GM19025 (cell line): ENCODE data around the gene MCF2L2.
"Not testable (repeated sequence)": the region's sequence is repeated elsewhere in the genome, so short reads cannot be mapped to it uniquely, and the experiment has no call there.

ENCODE experiments used
- ATAC-seq: cut with Tn5 transposase; IDR thresholded peaks from one replicate; pipeline ENCODE4 v1.9.1; 2021; ENCODE audit warnings: mild to moderate bottlenecking, low read depth, moderate library complexity; ENCODE audit not compliant: unreplicated experiment

Gene MCF2L2

DNA sequence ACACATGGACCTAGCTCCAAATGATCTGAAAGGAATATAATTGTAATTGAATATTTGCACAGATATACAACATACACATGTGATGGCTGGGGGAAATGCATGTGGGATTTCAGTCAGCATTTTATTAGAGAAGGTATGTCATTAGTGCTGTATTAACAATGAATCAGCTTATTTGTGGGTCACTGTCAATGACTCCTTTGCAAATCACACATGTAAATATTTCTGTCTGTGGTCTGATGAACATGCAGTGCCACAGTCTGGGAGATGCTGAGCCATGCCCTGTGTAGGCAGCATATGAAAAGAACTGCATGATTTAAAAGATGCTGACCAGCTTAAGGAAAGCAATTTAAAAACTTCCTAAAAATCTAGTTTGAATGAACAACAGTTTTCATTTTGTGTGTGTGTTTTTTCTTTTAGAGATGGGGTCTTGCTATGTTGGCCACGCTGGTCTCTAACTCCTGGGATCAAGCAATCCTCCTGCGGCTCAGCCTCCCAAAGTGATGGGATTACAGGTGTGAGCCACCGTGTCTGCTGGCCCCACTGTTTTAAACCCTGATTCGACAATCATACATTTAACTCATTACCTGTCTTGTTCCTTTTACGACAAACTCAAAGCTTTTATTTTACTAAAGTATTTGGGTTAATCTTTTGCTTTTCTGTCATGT is 176.2 kb downstream of the MCF2L2 start:
- ATAC-seq, result no peak

DNA sequence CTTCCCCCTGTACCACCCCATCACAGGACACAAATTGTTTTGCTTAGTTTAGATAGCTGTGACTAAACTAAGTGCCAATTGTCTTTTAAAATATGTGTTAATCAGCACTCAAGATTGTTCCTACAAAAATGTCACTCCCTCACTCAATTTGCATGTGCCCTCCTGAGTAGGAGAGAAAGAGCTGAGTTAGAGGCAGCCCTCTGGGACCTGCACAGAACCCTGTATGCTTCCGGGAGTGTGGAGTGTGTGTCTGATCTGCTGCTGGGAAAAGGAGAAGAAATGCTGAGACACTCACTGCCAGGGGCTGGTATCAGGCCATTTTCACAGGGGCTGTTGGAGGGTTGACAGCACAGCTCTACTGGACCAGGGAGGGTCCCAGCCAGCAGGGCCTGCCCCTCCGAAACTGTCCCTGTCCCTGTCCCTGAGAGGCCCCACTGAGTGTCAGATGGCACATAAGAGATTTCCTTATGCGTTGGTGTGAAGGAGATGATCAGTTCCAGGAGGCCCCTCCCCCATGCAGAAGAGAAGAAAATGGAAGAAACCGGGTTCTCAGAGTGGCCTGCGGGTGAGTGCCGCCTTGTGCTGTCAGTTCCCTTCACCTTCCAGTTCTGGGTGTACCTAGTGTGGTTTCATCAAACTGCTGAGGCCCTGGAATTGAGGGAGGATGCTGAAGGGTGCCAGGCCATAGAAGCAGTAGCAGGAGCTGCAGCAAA is 179.3 kb downstream of the MCF2L2 start:
- no peak for ATAC-seq

DNA sequence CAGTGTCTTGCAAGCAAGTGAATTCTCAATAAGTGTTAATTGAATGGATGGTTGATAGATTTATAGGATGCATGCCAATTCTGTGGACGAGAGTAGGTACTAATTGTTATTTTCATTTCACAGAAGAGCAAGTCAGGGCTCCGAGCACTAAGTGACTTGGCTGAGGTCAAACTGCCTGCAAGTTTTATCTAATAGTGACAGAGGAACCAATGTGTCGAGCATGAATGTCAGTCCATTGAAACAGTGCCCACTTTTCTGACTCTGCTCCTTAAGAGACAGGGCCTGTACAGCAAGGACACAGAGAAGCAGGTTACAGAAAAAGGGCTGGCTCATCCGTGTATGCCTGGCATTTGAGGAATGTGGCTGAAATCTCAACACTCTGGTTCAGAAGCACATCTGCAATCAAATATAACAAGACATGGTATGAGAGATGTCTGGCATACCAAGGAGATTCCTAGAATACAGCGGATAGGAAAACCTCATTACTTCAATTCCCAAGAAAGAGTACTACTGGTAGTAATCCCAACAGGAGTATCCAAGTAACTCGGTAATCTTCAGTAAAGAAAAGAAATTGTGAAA is 181.3 kb downstream of the MCF2L2 start:
- ATAC-seq, result no peak

DNA sequence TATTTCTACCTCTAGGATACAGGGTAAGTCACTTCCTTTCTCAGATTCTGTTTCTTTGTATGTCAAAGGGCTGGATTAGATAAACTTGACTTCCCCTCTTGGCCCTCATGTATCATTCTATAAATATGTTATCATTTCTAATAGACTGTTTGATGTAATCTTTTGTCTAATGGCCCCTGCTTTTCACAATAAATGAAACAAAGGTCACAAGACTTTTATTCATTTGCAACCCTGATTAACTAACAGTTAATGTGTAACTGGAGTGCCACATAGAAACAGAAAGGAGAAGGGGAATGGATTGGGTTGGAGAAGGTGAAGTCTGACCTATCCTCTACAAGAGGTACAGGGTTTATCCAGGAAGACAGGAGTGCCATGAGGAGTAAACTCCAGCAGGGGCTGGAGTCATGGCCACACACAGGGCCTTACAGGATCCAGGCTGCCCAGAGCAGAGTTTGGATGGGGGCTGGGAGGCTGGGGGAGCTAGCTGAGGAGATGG is 183.4 kb downstream of the MCF2L2 start:
- no peak for ATAC-seq

DNA sequence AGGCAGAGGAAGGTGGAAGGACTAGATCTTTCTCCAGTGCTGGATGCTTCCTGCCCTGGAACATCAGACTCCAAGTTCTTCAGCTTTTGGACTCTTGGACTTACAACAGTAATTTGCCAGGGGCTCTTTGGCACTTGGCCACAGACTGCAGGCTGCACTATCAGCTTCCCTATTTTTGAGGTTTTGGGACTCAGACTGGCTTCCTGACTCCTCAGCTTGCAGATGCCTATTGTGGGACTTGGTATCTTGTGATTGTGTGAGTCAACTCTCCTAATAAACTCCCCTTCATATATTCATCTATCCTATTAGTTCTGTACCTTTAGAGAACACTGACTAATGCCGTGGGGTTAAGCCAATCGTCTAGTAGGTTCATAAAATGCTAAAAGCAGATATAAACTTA is 184.2 kb downstream of the MCF2L2 start:
- ATAC-seq, result no peak

DNA sequence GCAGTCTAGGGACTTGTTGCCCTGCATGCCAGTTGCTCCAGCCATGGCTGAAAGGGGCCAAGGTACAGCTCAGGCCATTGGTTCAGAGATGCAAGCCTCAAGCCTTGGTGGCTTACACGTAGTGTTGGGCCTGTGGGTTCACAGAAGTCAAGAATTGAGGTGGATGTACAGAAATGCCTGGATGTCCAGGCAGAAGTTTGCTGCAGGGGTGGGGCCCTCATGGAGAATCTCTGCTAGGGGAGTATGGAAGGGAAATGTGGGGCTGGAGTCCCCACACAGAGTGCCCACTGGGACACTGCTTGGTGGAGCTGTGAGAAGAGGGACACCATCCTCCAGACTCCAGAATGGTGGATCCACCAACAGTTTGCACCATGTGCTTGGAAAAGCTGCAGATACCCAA is 186.0 kb downstream of the MCF2L2 start:
- ATAC-seq, result no peak

DNA sequence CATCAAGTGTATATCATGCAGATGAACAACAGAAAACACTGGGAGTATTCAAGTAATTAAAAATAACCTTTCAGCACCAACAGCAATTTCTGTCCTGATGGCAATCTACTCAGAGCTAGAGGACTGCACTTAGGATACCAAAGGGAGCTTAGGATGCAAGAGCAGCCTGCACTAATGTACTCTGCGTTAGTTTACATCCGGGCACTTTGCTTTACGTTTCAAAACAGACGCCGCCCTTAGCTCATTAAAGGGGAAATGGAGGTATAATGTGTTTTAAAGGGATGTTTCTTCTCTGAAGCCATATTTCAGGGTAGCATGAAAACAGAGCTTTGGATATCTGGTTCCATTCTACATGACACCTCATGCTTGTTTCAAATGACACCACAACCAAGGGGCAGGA is 189.4 kb downstream of the MCF2L2 start:
- ATAC-seq, result no peak

DNA sequence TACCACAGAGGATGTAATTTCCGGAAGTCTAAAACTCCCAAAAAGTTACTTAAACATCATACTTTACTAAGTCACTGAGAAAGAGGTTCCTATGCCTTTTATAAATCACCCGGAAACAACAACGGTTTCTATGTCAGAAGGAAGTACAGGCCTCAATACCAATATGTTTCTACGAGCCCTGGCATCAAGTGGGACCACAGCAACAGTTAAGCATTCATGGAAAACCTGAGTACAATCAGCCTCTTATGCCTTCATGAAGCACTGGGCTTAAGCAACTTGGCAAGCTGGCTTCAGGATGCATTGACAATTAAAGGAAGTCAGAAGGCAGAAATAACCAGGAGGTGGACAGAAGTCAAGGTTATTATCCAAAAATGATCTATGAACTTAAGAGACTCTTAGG is 194.5 kb downstream of the MCF2L2 start:
- no peak for ATAC-seq

DNA sequence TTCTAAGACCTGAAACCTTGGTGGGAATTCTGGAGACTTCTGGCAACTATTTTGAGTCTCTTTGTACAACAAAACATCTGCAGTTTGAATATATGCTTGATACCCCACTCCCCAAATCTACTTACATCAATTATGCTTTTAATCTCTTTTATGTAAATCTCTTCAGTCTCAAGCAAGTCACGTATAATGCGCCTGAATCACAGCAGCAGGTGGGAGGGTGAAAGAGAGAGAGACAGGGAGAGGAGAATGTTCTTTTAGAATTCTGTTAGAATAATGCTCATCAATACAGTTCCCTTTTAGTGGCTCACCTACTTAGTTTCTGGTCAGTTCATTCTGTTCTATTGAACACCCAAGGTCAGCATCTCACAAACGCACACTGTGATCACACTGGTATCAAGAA is 197.6 kb downstream of the MCF2L2 start:
- no peak for ATAC-seq

DNA sequence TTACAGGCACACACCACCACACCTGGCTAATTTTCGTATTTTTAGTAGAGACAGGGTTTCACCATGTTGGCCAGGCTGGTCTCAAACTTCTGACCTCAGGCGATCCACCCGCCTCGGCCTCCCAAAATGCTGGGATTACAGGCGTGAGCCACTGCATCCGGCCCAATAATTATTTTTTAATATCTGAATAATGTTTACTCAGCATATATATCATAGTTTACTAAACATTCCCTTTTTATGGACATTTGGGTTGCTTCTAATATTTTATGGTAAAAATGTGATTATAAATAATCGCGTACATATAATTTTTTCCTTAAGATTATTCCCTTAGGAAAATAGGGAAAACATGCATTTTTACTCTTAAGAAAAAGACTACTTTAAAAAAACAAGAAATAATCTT is 198.2 kb downstream of the MCF2L2 start:
- not testable (repeated sequence) for ATAC-seq

DNA sequence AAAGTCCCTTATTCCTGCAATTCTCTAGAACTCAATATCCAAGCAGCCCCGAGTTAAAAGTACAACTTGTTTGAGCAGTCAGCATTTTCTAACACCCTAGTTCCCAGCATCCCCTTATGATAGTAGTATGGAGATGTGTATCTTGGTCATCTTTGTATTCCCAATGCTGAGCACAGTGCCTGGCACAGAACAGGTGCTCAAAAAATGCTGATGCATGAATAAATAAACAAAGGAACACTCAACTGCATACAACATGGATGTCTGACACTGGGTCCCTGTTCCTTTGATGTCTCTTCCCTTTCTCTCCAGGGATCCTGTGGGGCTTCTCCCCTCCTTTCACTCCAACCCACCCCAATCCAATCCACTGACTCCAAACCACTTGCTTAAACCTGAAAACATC is 199.2 kb downstream of the MCF2L2 start:
- ATAC-seq, result no peak

DNA sequence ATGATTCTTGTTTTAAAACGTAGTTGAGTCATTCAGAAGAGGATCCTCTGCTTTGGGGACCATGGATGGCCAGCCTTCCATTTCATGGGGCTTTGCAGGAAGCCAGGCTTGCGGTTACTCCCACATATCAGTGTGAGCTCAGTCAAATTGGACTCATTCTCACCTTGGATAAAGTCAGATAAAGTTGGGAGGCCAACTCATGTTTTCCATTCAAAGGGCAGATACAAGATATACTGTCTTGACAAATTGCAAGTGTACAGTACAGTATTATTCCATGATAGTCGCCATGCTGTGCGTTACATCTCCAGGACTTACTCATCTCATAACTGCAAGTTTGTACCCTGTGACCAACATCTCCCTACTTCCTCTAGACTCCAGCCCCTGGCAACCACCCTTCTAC is 200.8 kb downstream of the MCF2L2 start:
- no peak for ATAC-seq

DNA sequence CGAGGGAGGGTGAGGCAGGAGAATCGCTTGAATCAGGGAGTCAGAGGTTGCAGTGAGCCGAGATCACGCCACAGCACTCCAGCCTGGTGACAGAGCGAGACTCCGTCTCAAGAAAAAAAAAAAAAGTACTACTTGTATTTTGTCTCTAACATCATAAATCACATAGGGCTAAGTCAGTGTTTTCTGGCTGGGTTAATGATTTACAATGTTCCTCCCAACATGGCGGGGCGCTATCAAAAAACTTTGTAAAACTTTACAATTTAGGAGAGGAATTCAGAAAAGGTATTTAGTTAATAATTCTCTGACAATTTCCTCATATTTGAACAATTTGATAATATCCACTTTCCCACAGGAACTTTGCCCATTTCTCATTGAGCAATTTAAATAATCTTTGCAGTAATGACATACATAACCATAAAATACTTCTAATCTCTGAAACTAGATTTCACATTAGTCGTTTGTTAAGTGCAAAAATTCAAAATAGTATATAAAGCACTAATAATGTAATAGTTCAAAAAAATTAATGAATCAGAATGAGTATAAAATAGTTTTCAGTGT is 202.0 kb downstream of the MCF2L2 start:
- ATAC-seq, result no peak

DNA sequence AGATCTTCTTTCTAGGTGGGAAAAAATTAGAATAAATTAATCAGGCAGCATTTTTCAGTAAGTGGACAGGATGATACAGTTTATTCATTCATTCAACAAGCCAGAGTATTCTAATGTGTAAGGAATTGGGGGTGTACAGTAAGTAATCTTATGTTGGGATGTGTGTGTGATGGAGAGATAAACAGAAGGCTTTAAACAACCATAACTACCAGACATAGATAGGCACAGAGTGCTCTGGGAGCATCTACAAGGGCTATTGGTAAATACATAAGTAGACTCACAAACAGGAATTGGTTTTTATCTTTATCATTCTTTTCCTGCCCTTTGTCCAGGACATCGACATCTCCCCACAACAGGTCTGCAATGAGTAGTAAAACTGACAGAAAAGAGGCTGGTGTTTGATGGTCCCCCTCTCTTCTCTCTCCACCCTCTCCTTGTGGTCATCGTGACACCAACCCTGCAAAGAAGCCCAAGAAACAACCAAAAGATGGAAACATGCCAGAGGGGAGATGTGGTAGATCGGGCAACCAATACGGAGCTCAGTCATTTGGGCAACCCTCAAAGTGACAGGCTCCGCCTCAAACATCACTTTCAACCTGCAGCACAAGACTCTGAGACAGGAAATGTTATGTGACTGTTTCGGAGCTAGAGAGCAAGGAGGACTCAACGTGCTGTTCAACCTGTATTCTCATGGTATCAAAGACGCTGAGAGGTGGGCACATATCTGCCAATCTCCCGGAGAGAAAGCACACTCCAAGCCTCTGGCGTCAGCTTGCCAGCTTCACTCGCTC is 204.0 kb downstream of the MCF2L2 start:
- no peak for ATAC-seq

DNA sequence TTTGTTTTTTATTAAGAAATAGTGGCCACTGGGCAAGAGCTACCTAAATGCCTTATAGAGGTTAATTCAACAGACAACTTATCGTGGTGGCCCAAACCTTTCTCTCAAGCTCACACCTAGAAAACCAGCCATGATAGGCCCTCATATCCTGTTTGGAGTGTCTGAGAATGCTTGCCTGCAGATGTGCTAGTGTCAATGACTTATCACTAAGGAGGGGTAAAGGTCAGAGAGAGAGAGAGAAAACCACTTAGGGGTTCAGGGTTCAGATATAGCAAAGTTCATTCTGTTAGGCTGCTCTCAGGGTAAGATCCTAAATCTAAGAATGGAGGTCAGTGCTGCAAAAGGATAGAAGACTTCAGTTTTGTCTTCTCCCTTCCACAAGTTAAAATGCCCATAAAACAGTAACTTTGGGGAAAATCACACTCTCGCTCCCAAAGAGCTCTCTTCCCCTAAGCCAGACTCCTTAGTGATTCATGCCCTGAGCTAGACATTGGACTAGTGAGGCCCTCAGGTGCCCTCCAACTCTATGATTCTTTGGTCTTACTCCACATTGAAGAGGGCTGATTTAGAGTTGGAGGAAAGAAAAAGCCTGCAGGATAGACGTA is 205.7 kb downstream of the MCF2L2 start:
- ATAC-seq, result no peak

DNA sequence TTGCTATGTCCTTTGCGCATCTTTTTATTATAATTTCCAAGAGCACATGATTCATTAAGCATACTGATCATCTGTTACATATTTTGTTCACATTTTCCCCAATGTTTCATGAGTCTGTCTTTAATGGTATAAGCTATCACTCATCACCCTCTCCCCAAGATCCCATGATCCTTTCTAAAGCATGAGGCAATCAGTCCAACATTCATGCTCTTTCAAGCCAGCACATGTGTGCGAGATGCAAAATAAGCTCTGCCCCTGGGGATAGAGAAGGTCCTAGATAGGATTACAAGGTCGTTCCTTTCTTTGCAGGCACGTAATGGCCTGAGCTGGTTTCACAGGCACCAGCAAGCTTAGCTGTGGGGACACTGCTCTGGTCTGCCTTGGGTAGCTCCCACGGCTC is 207.6 kb downstream of the MCF2L2 start:
- no peak for ATAC-seq

DNA sequence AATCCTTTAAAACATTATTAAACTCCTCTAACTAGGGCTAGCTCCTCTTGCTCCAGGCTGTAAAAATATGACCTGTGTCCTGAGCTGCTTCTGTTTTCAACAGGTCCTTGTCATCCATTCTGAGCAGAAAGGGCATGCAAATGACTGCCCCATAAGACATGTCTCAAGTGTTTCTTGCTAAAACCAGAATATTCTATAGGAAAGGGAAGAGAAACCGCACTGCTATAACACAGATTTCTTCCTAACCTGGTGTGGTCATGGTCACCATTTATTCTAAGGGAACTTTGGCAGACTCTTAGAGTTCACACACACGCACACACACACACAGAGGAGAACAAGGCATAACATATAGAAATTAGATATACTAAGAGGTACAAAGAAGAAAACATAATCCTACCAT is 209.6 kb downstream of the MCF2L2 start:
- no peak for ATAC-seq

DNA sequence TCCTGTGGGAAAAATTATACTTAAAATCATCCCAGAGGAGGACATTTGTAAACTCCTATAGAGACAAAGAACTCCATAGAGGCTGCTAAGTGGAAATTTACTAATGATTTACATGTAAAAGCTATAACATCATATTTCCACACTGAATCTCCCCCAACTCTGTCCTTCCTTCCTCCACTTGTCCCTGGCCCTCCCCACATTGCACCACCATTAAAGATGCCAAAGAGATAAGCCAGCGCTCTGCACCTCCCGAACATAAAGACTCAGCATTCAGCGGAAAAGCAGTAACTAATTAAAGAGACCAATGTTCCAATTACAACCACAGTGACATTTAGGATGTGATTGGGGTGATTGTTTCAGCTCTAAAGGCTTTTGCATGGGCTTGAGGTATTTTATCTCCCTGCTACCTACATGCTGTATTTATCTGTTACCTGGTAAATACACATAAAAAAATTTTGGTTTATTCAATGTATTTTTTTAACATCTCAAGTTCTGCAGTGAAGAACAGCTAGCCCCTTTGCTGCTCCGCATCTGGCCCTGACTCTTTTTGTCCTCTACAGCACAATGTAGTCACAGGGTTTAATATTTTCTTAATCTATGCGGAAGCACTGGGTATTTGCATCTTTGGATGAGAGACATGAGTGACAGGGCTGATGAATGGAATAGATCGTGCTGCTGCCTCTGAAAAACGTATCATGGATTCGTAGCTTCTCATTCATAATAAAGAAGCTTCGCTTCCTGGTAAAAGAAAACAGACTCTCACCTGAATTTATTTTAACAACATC is 210.7 kb downstream of the MCF2L2 start:
- ATAC-seq, result no peak

DNA sequence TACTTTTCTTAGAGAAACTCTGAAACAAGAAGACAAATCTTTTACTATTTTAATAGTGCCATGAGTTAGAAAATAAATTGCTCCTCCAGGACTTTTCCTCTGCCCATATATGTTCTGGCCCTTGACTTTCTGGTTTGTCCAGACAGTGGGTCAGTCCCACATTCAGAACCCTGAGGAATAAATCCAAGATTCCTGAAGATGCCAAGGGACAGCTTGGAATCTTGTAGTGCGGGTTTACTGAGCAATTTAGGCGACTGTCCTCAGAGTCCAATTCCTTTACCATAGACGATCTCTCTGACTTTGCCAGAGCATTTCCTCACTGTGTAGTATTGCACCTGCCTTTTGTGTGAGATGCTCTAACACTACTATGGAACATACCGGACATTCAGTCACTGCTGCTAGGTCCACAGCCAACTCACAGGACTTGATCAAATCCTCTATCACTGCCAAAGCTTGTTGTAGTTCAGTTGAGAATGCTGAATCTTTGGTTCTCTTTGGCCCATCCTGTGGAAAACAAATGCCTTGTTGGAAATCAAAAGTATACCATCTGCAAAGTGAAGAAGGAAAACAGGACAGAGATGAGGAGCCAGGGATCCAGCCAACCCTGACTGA is 212.7 kb downstream of the MCF2L2 start:
- ATAC-seq, result no peak
